AG09309 (cell line): ENCODE data around the gene PARD3B.

ENCODE experiments used
- DNase-seq: peaks from one replicate; pipeline ENCODE4 v3.0.0-alpha.2; 2010; ENCODE audit warnings: low read depth
- H3K4me3 ChIP-seq: 2 replicates; pipeline ENCODE4 v1.5.1; 2011; ENCODE audit warnings: mild to moderate bottlenecking, low read depth, low read length, moderate library complexity; ENCODE audit not compliant: control insufficient read depth
- CTCF ChIP-seq: IDR thresholded peaks from 2 replicates; pipeline ENCODE4 v1.5.1; 2011; ENCODE audit warnings: mild to moderate bottlenecking, low read depth, low read length, inconsistent platforms; ENCODE audit not compliant: insufficient read depth, control insufficient read depth; ENCODE audit errors: missing control alignments

The PARD3B gene

GRCh38 chr2:205166745-205167144, 621.5 kb downstream of the PARD3B start:
- H3K4me3 ChIP-seq, result no peak overlapping the region
- no peak for DNase-seq
- TF ChIP-seq CTCF, result no peak

GRCh38 chr2:205169012-205169411, 623.7 kb downstream of the PARD3B start:
- TF ChIP-seq CTCF, result no peak
- H3K4me3 ChIP-seq, result no peak overlapping the region
- no peak for DNase-seq

GRCh38 chr2:205169464-205169863, 624.2 kb downstream of the PARD3B start:
- H3K4me3 ChIP-seq, result no peak overlapping the region
- DNase-seq, result no peak
- no peak for TF ChIP-seq CTCF

- no peak overlapping the region for H3K4me3 ChIP-seq
- TF ChIP-seq CTCF, result no peak
- DNase-seq, result no peak
Observed at GRCh38 chr2:205170399-205170798, 625.1 kb downstream of the PARD3B start.

- no peak for DNase-seq
- no peak overlapping the region for H3K4me3 ChIP-seq
- no peak for TF ChIP-seq CTCF
Observed at GRCh38 chr2:205171261-205171940, 626.1 kb downstream of the PARD3B start.

GRCh38 chr2:205175831-205176230, 630.6 kb downstream of the PARD3B start:
- H3K4me3 ChIP-seq, result no peak overlapping the region
- TF ChIP-seq CTCF, result no peak
- no peak for DNase-seq
